Measurements from ENCODE around the gene EYS.

DNA sequence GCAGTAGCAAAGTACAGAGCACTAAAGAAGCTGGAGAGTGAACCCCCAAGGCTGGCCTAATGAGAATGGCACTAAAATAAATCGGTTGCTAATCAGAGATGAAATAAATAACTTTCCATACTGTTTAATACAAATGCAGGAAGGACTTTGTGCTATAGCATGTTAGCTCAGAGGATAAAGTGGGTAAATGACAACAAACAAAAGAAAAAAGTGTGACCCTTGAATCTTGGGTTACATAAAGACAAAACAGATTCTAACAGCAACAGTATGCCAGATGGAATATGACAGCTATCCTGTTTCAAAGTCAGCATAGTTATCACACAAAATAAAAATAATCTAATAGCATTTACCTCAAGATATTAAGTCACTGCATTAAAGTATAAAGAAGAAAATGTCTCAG lies 1448.7 kb downstream of the EYS start:
- TF ChIP-seq EZH2 (optimal IDR thresholded peaks at IDR 0.05; ENCODE audit: low read depth, low read length) (no peak), EZH2phosphoT487 (IDR thresholded peaks at IDR 0.05; ENCODE audit: low read length) (no peak)
- TF ChIP-seq, protein P1, sequence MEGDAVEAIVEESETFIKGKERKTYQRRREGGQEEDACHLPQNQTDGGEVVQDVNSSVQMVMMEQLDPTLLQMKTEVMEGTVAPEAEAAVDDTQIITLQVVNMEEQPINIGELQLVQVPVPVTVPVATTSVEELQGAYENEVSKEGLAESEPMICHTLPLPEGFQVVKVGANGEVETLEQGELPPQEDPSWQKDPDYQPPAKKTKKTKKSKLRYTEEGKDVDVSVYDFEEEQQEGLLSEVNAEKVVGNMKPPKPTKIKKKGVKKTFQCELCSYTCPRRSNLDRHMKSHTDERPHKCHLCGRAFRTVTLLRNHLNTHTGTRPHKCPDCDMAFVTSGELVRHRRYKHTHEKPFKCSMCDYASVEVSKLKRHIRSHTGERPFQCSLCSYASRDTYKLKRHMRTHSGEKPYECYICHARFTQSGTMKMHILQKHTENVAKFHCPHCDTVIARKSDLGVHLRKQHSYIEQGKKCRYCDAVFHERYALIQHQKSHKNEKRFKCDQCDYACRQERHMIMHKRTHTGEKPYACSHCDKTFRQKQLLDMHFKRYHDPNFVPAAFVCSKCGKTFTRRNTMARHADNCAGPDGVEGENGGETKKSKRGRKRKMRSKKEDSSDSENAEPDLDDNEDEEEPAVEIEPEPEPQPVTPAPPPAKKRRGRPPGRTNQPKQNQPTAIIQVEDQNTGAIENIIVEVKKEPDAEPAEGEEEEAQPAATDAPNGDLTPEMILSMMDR (IDR thresholded peaks at IDR 0.05; ENCODE audit: low read length), result no peak

All from MM.1S (cell line).